Neutrophil (primary cell): Measurements from ENCODE around the gene PLEK.
"Not testable (repeated sequence)": the region's sequence is repeated elsewhere in the genome, so short reads cannot be mapped to it uniquely, and the experiment has no call there.

Experiments used
- H3K27ac ChIP-seq: fragments of 200-600 bp; sonication (generic); 2 replicates; pipeline ENCODE4 v1.5.1; 2016; ENCODE audit warnings: mild to moderate bottlenecking, moderate library complexity
- H3K27me3 ChIP-seq: fragments of 200-600 bp; sonication (generic); 2 replicates; pipeline ENCODE4 v1.6.0; 2016; ENCODE audit warnings: mild to moderate bottlenecking
- H3K36me3 ChIP-seq: fragments of 200-600 bp; sonication (generic); 2 replicates; pipeline ENCODE4 v1.5.1; 2017
- H3K4me1 ChIP-seq, 2 experiments: fragments of 200-600 bp in 1 of 2; sonication (generic) in 1 of 2; 1 replicate in 1 of 2; 2 replicates in 1 of 2; pipeline versions ENCODE4 v1.5.1 to v1.6.1; 2013 to 2016; ENCODE audit warnings: low read depth in 1 of 2, low read length in 1 of 2, mild to moderate bottlenecking in 1 of 2, moderate library complexity in 1 of 2; ENCODE audit not compliant: control insufficient read depth in 1 of 2, insufficient read depth in 1 of 2
- H3K4me3 ChIP-seq, 2 experiments: fragments of 200-600 bp in 1 of 2; sonication (generic) in 1 of 2; 1 replicate in 1 of 2; 2 replicates in 1 of 2; pipeline ENCODE4 v1.5.1; 2013 to 2016; ENCODE audit warnings: low read depth in 1 of 2, low read length in 1 of 2, mild to moderate bottlenecking in 1 of 2, moderate library complexity in 1 of 2
- H3K9me3 ChIP-seq: fragments of 200-600 bp; sonication (generic); 2 replicates; pipeline ENCODE4 v1.5.1; 2016
- TF ChIP-seq, protein P1 (sequence below): fragments of 200-600 bp; sonication (generic); IDR thresholded peaks from 2 replicates; pipeline ENCODE4 v1.5.1; 2016; ENCODE audit warnings: antibody characterized with exemption

The PLEK gene

GRCh38 chr2:68344031-68344430, 21.1 kb upstream of the PLEK start:
- Histone ChIP-seq H3K4me3 (no peak overlapping the region), H3K9me3 (no peaks in the 10 kb centered on the region), H3K27ac (no peak overlapping the region), H3K36me3 (no peaks in the 10 kb centered on the region), H3K27me3 (no peaks in the 10 kb centered on the region), H3K4me1 (peaks cover 16% of the 10 kb centered on the region in 2 experiments)
- TF ChIP-seq, protein P1, sequence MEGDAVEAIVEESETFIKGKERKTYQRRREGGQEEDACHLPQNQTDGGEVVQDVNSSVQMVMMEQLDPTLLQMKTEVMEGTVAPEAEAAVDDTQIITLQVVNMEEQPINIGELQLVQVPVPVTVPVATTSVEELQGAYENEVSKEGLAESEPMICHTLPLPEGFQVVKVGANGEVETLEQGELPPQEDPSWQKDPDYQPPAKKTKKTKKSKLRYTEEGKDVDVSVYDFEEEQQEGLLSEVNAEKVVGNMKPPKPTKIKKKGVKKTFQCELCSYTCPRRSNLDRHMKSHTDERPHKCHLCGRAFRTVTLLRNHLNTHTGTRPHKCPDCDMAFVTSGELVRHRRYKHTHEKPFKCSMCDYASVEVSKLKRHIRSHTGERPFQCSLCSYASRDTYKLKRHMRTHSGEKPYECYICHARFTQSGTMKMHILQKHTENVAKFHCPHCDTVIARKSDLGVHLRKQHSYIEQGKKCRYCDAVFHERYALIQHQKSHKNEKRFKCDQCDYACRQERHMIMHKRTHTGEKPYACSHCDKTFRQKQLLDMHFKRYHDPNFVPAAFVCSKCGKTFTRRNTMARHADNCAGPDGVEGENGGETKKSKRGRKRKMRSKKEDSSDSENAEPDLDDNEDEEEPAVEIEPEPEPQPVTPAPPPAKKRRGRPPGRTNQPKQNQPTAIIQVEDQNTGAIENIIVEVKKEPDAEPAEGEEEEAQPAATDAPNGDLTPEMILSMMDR, result no peak

DNA sequence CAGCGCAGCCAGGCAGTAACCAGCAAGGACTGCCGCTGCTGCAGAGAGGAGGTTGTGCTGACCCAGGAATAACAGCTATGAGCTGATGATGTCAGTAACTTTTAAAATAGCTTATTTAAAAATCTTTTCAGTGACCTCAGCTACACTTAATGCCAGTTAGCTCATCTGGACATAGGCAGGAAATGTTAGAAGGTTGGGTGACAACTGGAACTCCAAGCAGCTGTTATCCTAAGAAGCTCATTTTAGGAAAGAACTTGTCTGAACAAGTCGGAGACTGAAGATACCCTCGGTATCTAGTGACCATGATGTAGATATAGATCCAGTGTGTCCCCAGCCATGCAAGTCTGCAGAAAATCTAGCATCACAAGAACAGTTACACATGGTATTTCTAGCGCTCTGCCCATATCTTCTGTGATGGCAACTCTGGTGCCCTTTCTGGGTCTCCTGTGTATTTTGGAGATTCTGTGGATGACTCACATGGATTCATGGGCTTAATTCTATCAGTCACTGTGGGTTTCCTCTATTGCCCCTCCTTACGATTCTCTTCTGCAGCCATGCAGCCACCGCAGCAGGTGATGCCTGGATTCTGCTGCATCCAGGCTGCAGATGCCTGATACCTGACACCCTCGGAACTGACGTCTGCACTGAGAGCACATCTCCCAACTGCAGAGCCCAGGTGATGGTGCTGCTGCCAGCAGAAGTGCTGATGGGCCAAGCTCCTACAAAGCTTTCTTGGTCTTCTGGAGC, 19.8 kb upstream of the PLEK start:
- Histone ChIP-seq H3K4me1 (peaks cover 16% of the 10 kb centered on the region in 2 experiments), H3K36me3 (no peaks in the 10 kb centered on the region), H3K4me3 (no peak overlapping the region), H3K27ac (no peak overlapping the region), H3K27me3 (no peaks in the 10 kb centered on the region), H3K9me3 (no peaks in the 10 kb centered on the region)
- TF ChIP-seq, protein P1, result no peak

- not testable (repeated sequence) for H3K4me1 ChIP-seq, H3K27me3 ChIP-seq, H3K27ac ChIP-seq, H3K9me3 ChIP-seq, H3K36me3 ChIP-seq, H3K4me3 ChIP-seq
Observed at GRCh38 chr2:68349091-68349490, 16.0 kb upstream of the PLEK start.

DNA sequence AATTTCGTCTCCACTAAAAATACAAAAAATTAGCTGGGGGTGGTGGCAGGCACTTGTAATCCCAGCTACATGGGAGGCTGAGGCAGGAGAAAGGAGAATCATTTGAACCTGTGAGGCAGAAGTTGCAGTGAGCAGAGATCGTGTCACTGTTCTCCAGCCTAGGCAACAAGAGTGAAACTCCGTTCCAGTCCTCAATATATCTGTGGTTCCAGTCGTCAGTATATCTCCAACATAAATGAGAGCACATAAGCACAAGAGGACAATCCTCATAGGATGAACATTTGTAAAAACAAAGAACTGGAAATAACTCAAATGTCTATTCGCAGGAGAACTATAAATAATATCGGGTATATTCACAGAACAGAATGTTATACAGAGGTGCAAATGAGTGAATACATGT, 13.1 kb upstream of the PLEK start:
- Histone ChIP-seq H3K4me1 (no peaks in the 10 kb centered on the region), H3K9me3 (no peaks in the 10 kb centered on the region), H3K36me3 (no peaks in the 10 kb centered on the region), H3K27ac (no peak overlapping the region), H3K4me3 (no peak overlapping the region), H3K27me3 (no peaks in the 10 kb centered on the region)
- TF ChIP-seq, protein P1, result no peak

- H3K36me3 ChIP-seq, result no peaks in the 10 kb centered on the region
- no peaks in the 10 kb centered on the region for H3K9me3 ChIP-seq
- H3K4me1 ChIP-seq, result no peaks in the 10 kb centered on the region
- TF ChIP-seq, protein P1, result no peak
- H3K4me3 ChIP-seq, result no peak overlapping the region
- no peak overlapping the region for H3K27ac ChIP-seq
- no peaks in the 10 kb centered on the region for H3K27me3 ChIP-seq
Observed at GRCh38 chr2:68352651-68353391, 12.3 kb upstream of the PLEK start.

DNA sequence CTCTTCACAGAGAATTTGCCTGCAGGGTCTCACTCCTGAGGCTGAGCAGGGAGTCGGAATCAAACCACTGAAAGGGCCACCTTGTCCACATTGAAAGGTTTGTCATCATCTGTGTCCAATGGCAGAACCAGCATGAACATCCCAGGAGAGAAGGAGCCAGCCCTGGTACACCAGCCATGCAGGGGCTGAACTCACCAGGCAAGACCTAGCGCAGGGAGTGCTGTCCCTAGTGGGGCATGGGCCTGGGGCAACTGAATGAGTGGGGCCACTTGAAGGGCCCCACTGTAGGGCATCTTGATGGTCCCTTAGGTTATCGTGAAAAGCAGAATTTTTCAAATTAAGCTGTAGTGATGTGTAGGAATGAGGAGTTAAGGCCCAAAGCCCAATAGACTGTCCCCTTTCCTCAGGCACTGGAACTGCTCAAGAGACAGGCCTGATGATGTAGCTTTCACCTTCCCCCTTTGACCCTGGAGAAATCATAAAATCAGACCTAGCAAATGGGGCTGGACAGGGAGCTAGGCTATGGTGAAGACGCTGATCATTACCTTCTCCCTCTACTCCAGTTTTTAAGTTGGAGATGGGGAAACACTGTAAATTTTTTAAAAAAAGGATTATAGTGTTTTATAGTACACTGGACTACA, 8.4 kb upstream of the PLEK start:
- TF ChIP-seq, protein P1, result no peak
- Histone ChIP-seq H3K27me3 (no peaks in the 10 kb centered on the region), H3K36me3 (no peaks in the 10 kb centered on the region), H3K4me1 (peaks cover 0 to 1% of the 10 kb centered on the region in 2 experiments), H3K9me3 (no peaks in the 10 kb centered on the region), H3K4me3 (no peak overlapping the region), H3K27ac (no peak overlapping the region)
